ENCODE data around the gene NUMBL.
A peak's percentile ranks its signal among the peaks of the same experiment; 100 is the strongest.

The NUMBL gene

DNA sequence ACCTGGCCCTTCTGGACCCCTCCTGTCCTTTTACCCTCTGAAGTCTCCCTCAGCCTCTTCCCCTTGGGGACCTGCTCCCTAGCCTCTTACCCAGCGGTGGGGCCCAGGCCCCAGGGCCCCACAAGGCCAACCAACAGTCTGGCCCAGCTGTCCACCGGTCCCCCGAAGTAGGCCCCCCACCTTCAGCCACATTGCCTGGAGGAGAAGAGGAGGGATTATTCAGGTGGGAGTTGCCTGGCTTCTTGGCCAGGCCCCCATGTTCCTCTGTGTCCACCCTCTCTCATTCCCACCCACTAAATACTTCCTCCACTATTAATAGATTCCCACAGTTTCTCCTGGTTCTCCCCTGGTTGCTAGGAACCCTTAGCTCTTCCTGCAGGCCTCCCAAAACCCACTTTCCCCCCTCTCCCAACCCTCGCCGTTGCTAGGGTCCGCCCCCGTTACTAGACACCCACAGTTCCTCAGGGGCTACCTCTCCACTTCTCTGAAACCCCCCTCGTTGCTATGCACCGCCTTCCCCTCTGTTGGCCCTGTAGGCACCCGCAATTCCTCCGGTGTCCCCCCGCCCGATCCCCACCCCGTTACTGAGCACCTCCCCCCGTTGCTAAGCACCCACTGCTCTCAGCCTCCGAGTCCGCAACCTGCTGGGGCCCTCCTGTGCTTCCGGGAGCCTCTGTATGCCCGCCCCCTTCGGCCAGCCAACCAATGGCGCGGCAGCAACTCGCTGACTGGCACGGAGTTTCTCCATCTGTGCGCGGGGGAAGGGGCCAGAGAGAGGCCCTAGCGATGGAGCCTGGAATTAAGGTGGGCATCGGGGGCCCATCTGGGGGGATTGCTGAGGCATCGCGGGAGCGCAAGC is 24.2 kb upstream of the NUMBL start:
- H3K4me3 ChIP-seq (ENCODE audit: low read depth, low read length): peak overlapping the region; percentile 83
- DNase-seq (ENCODE audit: low read depth): peak; percentile 64
- TF ChIP-seq, protein P1, sequence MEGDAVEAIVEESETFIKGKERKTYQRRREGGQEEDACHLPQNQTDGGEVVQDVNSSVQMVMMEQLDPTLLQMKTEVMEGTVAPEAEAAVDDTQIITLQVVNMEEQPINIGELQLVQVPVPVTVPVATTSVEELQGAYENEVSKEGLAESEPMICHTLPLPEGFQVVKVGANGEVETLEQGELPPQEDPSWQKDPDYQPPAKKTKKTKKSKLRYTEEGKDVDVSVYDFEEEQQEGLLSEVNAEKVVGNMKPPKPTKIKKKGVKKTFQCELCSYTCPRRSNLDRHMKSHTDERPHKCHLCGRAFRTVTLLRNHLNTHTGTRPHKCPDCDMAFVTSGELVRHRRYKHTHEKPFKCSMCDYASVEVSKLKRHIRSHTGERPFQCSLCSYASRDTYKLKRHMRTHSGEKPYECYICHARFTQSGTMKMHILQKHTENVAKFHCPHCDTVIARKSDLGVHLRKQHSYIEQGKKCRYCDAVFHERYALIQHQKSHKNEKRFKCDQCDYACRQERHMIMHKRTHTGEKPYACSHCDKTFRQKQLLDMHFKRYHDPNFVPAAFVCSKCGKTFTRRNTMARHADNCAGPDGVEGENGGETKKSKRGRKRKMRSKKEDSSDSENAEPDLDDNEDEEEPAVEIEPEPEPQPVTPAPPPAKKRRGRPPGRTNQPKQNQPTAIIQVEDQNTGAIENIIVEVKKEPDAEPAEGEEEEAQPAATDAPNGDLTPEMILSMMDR (IDR thresholded peaks at IDR 0.05; ENCODE audit: low read depth, low read length, missing control alignments): no peak

DNA sequence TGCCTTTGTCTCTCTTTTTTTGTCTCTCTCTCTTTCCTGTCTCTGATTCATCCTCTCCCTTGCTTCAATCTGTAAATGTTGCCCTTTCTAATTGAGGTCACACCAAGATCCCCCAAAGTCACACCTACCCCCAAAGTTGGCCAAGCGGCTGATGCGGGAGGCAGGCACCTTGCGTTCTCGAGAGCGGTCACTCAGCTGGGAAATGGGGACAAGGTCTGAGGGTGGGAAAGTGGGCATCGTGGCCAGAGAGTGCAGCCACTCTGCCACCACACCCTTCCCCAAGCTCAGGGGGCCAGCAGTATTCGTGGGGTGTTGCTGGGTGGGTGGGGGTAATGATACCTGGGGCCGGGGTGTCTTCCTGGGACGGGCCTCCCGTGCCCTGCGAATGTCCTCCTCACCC is 23.5 kb upstream of the NUMBL start:
- TF ChIP-seq, protein P1 (IDR thresholded peaks at IDR 0.05; ENCODE audit: low read depth, low read length, missing control alignments): no peak
- DNase-seq (ENCODE audit: low read depth): no peak
- H3K4me3 ChIP-seq (ENCODE audit: low read depth, low read length): no peak overlapping the region

DNA sequence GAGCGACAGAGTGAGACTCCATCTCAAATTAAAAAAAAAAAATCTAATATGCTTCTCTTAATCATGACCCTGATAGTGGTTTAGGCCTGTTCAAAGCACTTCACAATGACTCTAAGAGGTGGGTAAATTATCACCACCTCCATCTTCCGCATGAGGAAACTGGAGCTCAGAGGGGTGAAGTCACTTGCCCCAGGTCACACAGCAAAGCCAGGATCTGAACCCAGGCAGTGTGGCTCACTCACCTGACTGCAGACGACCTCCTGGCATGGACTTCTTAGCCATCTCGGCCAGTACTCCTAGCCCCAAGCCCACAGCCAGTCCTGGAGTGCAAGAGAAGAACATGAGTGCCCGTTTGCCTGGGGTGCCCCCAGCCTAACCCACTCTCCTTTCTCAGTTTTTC is 19.4 kb upstream of the NUMBL start:
- no peak for DNase-seq (ENCODE audit: low read depth)
- H3K4me3 ChIP-seq (ENCODE audit: low read depth, low read length): no peak overlapping the region
- TF ChIP-seq, protein P1 (IDR thresholded peaks at IDR 0.05; ENCODE audit: low read depth, low read length, missing control alignments): no peak

DNA sequence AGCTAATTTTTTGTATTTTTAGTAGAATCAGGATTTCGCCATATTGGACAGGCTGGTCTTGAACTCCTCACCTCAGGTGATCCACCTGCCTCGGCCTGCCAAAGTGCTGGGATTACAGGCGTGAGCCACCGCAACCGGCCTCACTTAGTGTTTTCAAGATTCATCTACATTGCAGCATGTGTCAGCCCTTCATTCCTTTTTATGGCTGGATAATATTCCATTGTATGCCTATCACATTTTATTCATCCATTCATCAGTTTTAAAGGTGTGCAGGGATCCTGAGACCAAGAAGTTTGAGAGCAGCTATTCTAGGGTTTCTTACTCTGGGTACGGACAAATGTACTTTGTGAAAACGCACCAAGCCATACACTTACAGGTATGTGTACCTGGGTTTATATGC is 17.2 kb upstream of the NUMBL start:
- no peak for DNase-seq (ENCODE audit: low read depth)
- H3K4me3 ChIP-seq (ENCODE audit: low read depth, low read length): no peak overlapping the region
- TF ChIP-seq, protein P1 (IDR thresholded peaks at IDR 0.05; ENCODE audit: low read depth, low read length, missing control alignments): no peak

DNA sequence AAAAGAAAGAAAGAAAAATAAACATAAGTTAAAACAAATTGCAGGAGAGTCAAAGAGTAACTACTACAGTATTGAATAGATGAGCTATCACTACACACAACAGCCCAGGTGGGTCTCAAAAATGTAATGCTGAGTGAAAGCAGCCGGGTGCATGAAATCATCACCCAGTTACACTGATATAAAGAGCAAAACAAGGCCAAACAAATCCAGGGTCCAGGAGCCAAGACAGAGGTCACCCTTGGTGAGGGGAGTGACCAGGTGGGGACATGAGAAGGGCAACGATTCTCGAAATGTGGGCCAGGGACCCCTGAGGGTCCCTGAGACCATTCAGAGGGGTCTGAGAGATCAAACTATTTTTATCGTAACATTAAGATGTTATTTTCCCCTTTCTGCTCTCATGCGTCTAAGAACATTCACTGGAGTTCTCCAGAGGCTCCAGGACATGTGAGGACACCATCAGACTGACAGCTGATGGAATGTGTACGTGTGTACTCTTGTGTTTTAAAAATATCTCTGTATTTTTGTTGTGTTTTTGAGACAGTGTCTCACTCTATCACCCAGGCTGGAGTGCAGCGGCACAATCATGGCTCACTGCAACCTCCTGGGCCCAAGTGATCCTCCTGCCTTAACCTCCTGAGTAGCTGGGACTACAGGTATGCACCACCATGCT is 15.6 kb upstream of the NUMBL start:
- H3K4me3 ChIP-seq (ENCODE audit: low read depth, low read length): no peak overlapping the region
- DNase-seq (ENCODE audit: low read depth): no peak
- TF ChIP-seq, protein P1 (IDR thresholded peaks at IDR 0.05; ENCODE audit: low read depth, low read length, missing control alignments): no peak

DNA sequence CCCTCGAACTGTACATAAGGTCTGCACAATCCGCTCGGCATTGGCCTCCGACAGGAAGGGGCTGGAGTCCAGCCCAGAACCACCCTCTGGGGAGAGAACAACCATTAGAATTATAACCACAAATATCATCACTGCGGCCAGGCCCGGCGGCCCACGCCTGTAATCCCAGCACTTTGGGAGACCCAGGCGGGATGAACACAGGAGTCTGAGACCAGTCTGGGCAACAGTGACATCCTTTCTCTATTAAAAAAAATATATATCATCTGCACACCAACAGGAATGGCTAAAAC is 14.9 kb upstream of the NUMBL start:
- TF ChIP-seq, protein P1 (IDR thresholded peaks at IDR 0.05; ENCODE audit: low read depth, low read length, missing control alignments): no peak
- no peak overlapping the region for H3K4me3 ChIP-seq (ENCODE audit: low read depth, low read length)
- DNase-seq (ENCODE audit: low read depth): no peak

Data from GM12864 (cell line).